Endothelial cell of umbilical vein (primary cell): Measurements from ENCODE around the gene FMN2. TPM values are rescaled to one million over a fixed set of nuclear protein-coding genes. Genes with fewer than 3 reads are reported as not detected.

Source experiments
- BruUV-seq: library from RNA; stranded (reverse); fragments of 400-500 nt; replicated peaks from 2 replicates; lab custom pipeline; 2021; lab: Mats Ljungman, UMichigan
- CTCF ChIA-PET: fragments of 300-600, 350-600 bp; sonication (Branson Sonifier 250); formaldehyde crosslinking; loops from one replicate; lab custom pipeline; 2021; ENCODE audit warnings: antibody characterized with exemption, inconsistent platforms; lab: Charles Lee
- POLR2A ChIA-PET: fragments of 300-600, 350-600 bp; sonication (Branson Sonifier 250); formaldehyde crosslinking; loops from one replicate; lab custom pipeline; 2021; ENCODE audit warnings: antibody characterized with exemption, inconsistent platforms; lab: Charles Lee
- DNase-seq: peaks from one replicate; pipeline ENCODE4 v3.0.0-alpha.2; 2011; ENCODE audit warnings: low read depth, low spot score
- FAIRE-seq: peaks from 2 replicates; lab custom pipeline; 2011; peaks lifted over from hg19 to GRCh38; lab: Jason Lieb, UNC
- H2AFZ ChIP-seq: 2 replicates; pipeline ENCODE4 v1.6.0; 2012; ENCODE audit warnings: low read depth, low read length, control low read depth, inconsistent platforms
- H3K27ac ChIP-seq: 2 replicates; pipeline ENCODE4 v1.5.1; 2011; ENCODE audit warnings: low read depth, mild to moderate bottlenecking, control low read depth, low read length, moderate library complexity; ENCODE audit not compliant: insufficient read depth
- H3K27me3 ChIP-seq, 2 experiments: 2 replicates each; pipeline versions ENCODE4 v1.6.0 to v1.6.1; 2011; ENCODE audit warnings: low read length in 2 of 2, mixed read lengths in 1 of 2; ENCODE audit not compliant: control insufficient read depth in 2 of 2, insufficient read depth in 2 of 2
- H3K36me3 ChIP-seq, 2 experiments: 2 replicates in 1 of 2; 3 replicates in 1 of 2; pipeline ENCODE4 v1.5.1; 2011; ENCODE audit warnings: low read length in 2 of 2, mild to moderate bottlenecking in 1 of 2, moderate library complexity in 1 of 2; ENCODE audit not compliant: control insufficient read depth in 2 of 2, insufficient read depth in 2 of 2; ENCODE audit errors: extremely low read depth in 1 of 2
- H3K4me1 ChIP-seq: 3 replicates; pipeline ENCODE4 v1.5.1; 2011; ENCODE audit warnings: mild to moderate bottlenecking, low read length; ENCODE audit not compliant: control insufficient read depth, insufficient read depth; ENCODE audit errors: extremely low read depth
- H3K4me2 ChIP-seq: 2 replicates; pipeline ENCODE4 v1.6.1; 2011; ENCODE audit warnings: low read length, control low read depth, mixed read lengths; ENCODE audit not compliant: insufficient read depth
- H3K4me3 ChIP-seq, 3 experiments: fragments of 200-600 bp in 1 of 3; sonication (generic), shearing (Covaris generic) in 1 of 3; replicated peaks in 1 of 3; 2 replicates each; pipeline ENCODE4 v1.5.1; 2011 to 2016; ENCODE audit warnings: control low read depth in 3 of 3, low read length in 3 of 3, mild to moderate bottlenecking in 2 of 3, inconsistent platforms in 1 of 3, low read depth in 1 of 3, moderate library complexity in 1 of 3; ENCODE audit not compliant: insufficient read depth in 1 of 3
- H3K79me2 ChIP-seq: 2 replicates; pipeline ENCODE4 v1.6.0; 2012; ENCODE audit warnings: low read length, inconsistent platforms; ENCODE audit not compliant: control insufficient read depth, insufficient read depth
- H3K9ac ChIP-seq: replicated peaks from 2 replicates; pipeline ENCODE3; 2011; ENCODE audit warnings: low read length, control low read depth; ENCODE audit not compliant: insufficient read depth; ENCODE audit errors: extremely low read depth
- H3K9me1 ChIP-seq: replicated peaks from 3 replicates; pipeline ENCODE4 v1.6.0; 2011; ENCODE audit warnings: mild to moderate bottlenecking, low read length; ENCODE audit not compliant: control insufficient read depth, insufficient read depth; ENCODE audit errors: extremely low read depth
- H3K9me3 ChIP-seq: replicated peaks from 2 replicates; pipeline ENCODE4 v1.5.1; 2012; ENCODE audit warnings: low read length, inconsistent platforms; ENCODE audit not compliant: control insufficient read depth, insufficient read depth
- H4K20me1 ChIP-seq: replicated peaks from 2 replicates; pipeline ENCODE3; 2011; ENCODE audit warnings: mild to moderate bottlenecking, low read length; ENCODE audit not compliant: control insufficient read depth, insufficient read depth; ENCODE audit errors: extremely low read depth
- CTCF ChIP-seq, 2 donors: IDR thresholded peaks; 1 replicate in 1 of 2; 2 replicates in 1 of 2; pipeline ENCODE4 v1.5.1; 2011; ENCODE audit warnings: low read length in 2 of 2, mild to moderate bottlenecking in 2 of 2, moderate library complexity in 2 of 2, control low read depth in 1 of 2, inconsistent platforms in 1 of 2, low read depth in 1 of 2; ENCODE audit not compliant: insufficient read depth in 1 of 2; ENCODE audit errors: extremely low read depth in 1 of 2
- EZH2 ChIP-seq: IDR thresholded peaks from 2 replicates; pipeline ENCODE4 v1.6.1; 2012; ENCODE audit warnings: borderline replicate concordance, low read depth, mild to moderate bottlenecking, moderate library complexity, low read length, inconsistent platforms; ENCODE audit not compliant: severe bottlenecking
- FOS ChIP-seq: IDR thresholded peaks from 2 replicates; pipeline ENCODE4 v1.6.1; 2011; ENCODE audit warnings: mild to moderate bottlenecking, low read length, moderate library complexity, borderline replicate concordance; ENCODE audit not compliant: insufficient read depth
- GATA2 ChIP-seq: IDR thresholded peaks from 2 replicates; pipeline ENCODE4 v1.7.0; 2011; ENCODE audit warnings: low read depth, mild to moderate bottlenecking, moderate library complexity, mixed read lengths, low read length; ENCODE audit not compliant: insufficient read length, insufficient read depth
- JUN ChIP-seq: IDR thresholded peaks from 2 replicates; pipeline ENCODE4 v1.6.1; 2011; ENCODE audit warnings: borderline replicate concordance, low read depth; ENCODE audit not compliant: insufficient read length, insufficient read depth
- MAX ChIP-seq: IDR thresholded peaks from 2 replicates; pipeline ENCODE4 v1.6.1; 2011; ENCODE audit not compliant: insufficient read depth, insufficient read length
- MYC ChIP-seq: IDR thresholded peaks from one replicate; pipeline ENCODE4 v1.6.1; 2011; ENCODE audit warnings: mild to moderate bottlenecking, low read depth, low read length
- POLR2A ChIP-seq: IDR thresholded peaks from 2 replicates; pipeline ENCODE4 v1.6.1; 2012; ENCODE audit warnings: low read depth, mild to moderate bottlenecking, control low read depth, low read length
- POLR2AphosphoS5 ChIP-seq: IDR thresholded peaks from 2 replicates; pipeline ENCODE4 v1.6.1; 2012; ENCODE audit warnings: low read depth, mild to moderate bottlenecking, control low read depth, low read length, moderate library complexity; ENCODE audit not compliant: insufficient read depth
- dilution Hi-C: fragments of 300-500 bp; cut with MboI; formaldehyde crosslinking; loops from one replicate; pipeline ENCODE4 v1.15.0; 2019; ENCODE audit warnings: low sequenced_read_pairs; ENCODE audit not compliant: extremely low pct_ligation_motif_present
- intact Hi-C: fragments of 100-400 bp; cut with micrococcal nuclease; formaldehyde crosslinking; loops from one replicate; pipeline ENCODE4 v1.10.0; 2022
- polyA plus RNA-seq, 4 experiments: library from polyadenylated mRNA; depleted of rRNA in 3 of 4; stranded (reverse) in 3 of 4; unstranded in 1 of 4; fragments of >200 nt; gene quantifications; 2 replicates each; pipeline versions ENCODE4 v1.2.1 to v1.2.3, GENCODE V29; 2011 to 2012; ENCODE audit warnings: missing spikeins in 1 of 4
- total RNA-seq: library from RNA; stranded (reverse); gene quantifications from 2 replicates; pipeline ENCODE4 v1.2.3, GENCODE V29; 2021

FMN2 gene
- total and polyA plus RNA-seq, 2 donors (not counting 3 experiments of a cell fraction or from before 2014, with no cell fraction given), result not detected

GRCh38 chr1:240139511-240139910 is 47.8 kb downstream of the FMN2 start:
- Histone ChIP-seq H3K9me1 (no peaks in the 10 kb centered on the region), H3K4me2 (no peak overlapping the region), H2AFZ (no peak overlapping the region), H3K27ac (no peak overlapping the region), H3K36me3 (no peaks in the 10 kb centered on the region), H3K9ac (no peak overlapping the region), H3K79me2 (no peaks in the 10 kb centered on the region), H3K27me3 (no peaks in the 10 kb centered on the region), H3K4me3 (no peak overlapping the region), H3K9me3 (no peaks in the 10 kb centered on the region), H3K4me1 (no peaks in the 10 kb centered on the region), H4K20me1 (no peaks in the 10 kb centered on the region)
- no TSS peak for BruUV-seq
- dilution Hi-C loops, result no loop called here
- intact Hi-C loops, result no loop called here
- DNase-seq (no peak), FAIRE-seq (no peak)
- TF ChIP-seq JUN, result no peak
- TF ChIP-seq CTCF (IDR thresholded peaks at IDR 0.05; ENCODE audit: extremely low read depth in 1 of 2, insufficient read depth in 1 of 2, low read depth in 1 of 2, low read length in 2 of 2), result no peak
- TF ChIP-seq MAX, result no peak
- TF ChIP-seq EZH2, result no peak
- TF ChIP-seq POLR2A, result no peak
- TF ChIP-seq MYC, result no peak
- TF ChIP-seq FOS, result no peak
- no peak for TF ChIP-seq POLR2AphosphoS5
- TF ChIP-seq GATA2, result no peak
- ChIA-PET POLR2A (no interaction called here), CTCF (no interaction called here)
